Activated CD8-positive, alpha-beta memory T cell treated with anti-CD3 and anti-CD28 coated beads for 1 hour (primary cell): Measurements from ENCODE around the gene IFIT1.
"Not testable (repeated sequence)": the region's sequence is repeated elsewhere in the genome, so short reads cannot be mapped to it uniquely, and the experiment has no call there.

Source experiments
- DNase-seq, 2 donors: peaks; one replicate each; pipeline ENCODE4 v3.0.0-alpha.2; 2020; ENCODE audit warnings: low read depth in 1 of 2; ENCODE audit errors: extremely low read depth in 1 of 2

The IFIT1 gene

DNA sequence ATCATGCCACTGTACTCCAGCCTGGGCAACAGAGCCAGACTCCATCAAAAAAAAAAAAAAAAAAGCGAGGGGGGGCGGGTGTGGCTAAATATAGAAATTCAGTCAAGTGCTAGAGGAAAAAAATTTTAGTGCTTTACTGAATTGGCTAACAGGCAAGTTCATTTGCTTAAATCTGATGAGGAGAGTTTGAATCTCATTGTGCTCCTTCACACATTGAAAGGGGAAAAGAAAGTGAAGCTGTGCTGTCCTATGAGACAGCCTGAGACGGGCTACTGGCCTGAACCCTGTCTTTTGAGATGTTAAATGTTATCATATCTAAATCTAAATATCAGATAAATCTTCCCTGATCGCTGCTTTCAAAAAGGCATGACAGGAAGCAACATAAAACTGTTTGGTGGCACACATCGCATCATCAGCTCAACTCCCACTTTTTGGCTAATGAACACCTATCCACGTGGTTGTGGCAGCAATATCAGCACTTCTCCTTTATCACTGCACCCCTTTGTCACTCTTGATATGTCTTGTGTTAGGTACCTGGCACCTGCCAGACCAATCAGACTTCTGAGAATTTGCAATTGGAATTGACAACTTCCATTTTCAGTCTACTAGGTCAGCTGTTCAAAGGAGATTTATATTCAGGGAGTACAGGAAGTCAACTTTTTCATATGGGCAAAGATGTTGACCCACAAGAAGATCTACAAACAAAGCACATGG is 28.5 kb upstream of the IFIT1 start:
- DNase-seq, result no peak

DNA sequence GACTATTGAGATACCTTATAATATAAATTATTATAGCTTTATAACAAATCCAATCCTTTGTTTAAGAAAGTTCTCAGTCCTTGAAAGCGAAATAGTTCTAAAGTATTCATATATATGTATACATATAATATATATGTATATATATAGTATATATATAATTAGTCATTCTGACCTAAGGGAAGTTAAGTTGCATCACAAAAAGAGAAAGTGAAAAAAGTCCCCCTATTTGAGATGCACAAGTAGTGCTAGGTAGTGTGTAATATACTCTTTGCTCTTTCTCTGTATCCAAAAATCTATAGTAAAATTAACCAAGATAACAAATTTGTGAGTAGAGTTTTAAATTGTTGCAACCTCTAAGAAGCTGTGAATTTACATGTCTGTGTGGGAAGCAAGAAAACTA is 27.9 kb upstream of the IFIT1 start:
- DNase-seq, result no peak

DNA sequence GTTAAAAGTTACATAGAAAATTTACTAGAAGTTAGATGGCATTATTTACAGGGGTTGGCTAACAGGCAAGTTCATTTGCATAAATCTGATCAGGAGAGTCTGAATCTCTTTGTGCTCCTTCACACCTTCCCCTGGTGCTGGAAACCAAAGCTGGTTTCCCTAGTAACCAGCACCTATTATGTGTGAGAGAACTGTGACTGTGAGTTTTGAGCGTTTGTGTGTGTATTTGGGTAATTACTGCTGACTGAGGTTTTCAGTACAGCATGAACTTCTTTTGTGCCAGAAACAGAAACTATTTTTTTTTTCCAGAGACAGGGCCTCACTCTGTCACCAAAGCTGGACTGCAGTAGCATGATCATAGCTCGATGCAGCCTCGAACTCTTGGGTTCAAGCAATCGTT is 24.9 kb upstream of the IFIT1 start:
- DNase-seq, result no peak

DNA sequence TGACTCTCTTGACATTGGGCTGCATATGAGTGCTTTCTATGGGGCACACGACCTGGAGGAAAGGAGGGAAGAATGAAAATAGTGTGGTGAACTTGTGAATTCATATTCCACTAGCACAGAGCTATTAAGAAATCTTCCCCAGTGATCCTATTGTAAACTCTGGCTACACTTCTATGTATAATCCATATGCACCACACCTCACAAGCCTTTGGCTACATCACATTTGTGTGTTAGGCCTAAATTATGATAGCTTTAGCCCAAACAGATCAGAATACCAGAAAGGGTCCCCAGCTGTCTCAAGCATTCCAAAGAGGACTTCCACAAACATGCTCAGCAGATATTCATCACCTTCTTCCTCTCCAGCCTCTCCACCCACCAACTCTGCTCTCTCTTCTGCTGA is 24.3 kb upstream of the IFIT1 start:
- DNase-seq, result no peak

DNA sequence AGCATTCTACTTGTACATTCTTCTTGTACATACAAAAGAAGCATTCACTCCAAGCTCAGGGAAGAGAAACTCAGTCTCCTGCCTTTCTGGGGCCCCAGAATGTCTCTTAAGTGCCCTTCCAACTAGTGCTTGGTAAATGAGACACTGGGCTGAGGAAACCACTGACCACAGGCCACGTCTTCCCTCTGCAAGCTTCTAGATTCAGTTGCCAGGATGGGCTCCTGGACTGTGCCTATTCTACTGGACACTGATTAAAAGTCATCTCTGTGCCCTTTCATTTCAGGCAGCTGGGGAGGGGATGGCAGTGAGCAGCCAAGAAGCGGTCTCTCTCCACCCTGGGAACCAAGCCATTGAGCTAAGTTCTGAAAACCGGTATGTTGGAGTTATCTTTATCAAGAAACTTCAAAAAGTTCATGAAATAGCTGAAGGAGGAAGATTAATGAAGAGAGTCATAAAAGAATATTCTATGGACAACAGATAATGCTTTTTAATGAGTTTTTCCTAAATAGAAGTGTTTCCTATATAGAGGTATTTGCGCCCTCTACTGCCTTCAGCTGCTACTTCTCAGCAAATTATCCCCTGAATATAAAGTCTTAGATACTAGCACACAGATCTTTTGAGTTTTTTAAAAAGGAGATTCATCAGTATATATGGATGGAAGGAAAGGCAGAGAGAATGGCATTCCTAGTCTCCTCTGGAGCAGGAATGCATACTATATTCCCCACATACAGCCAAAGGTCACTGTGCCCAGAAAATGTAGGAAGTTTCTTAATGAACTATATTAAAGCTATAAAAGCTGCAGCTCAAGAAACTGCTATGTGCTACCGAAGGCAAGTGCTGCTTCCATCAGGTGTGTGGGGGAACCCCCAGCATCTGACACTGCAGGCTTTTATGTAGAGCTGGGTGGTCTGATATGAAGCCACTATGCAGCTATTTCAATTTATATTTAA is 23.0 kb upstream of the IFIT1 start:
- DNase-seq, result no peak

DNA sequence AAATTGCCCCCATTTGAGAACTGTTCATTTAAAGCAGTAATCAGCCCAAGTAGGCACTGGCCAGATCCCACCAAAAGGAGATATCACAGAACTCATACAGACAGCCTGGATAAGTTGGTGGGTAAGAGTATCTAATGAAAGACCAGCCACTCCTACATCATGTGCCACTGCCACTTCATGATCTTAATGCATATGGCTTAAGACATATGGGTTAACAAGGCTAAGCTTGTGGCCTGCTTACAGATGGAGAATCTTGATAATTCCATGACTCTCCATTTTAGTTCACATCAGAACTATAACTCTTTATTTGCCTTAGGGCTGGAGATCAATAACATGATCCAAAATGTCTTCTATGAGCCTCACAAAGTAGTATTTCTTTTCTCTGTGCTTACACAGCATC is 21.3 kb upstream of the IFIT1 start:
- no peak for DNase-seq

DNA sequence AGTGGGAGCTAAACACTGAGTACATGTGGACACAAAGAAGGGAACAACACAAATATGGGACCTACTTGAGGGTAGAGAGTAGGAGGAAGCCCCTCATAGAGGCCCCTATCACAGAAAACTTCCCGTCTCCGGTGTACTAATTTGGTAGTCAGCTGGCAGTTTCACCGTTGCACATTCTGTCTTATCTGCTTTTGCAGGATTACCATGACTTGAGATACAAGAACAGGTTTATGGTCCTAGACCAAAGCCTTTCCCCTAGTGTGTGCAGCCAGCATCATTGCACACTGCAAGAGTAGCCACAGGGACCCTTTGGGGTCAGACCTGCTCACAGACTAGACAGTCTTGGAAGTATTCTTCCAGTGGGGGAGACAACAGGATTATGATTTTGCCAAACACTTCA is 20.4 kb upstream of the IFIT1 start:
- DNase-seq, result no peak

DNA sequence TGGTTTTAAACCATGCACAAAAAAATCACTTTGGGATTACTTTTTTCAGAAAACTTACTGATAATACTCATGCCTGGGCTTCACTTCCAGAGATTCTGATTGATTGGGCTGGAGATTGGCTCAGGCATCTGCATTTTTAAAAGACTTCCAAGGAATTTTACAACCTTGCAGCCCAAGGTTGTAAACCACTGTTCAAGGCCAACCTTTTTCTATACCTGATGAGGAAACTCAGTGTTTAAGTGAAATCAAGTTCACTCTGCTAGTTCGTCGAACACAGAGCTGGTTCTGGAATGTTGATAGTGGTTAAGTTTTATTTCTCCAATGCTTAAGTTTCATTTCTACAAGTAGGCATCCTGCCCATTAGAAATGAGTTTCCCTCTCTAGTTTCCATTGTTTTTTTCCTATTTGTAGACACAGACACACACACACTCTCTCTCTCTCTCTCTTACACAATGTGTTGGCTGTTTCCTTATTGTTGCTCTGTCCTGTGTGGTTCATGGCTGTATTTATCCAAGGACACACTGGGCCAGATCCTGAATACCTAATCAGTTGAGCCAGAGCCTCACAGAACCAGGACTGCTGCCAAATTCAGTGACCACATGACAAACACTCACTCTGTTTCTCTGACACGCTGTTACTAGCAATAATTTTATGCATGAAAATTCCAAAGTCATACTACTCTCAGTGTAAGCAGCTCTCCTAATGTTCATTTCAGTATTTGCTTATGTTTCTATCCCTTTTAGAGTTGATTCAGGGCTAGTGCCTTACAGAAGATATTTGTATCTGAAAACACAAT is 18.3 kb upstream of the IFIT1 start:
- DNase-seq, result no peak

DNA sequence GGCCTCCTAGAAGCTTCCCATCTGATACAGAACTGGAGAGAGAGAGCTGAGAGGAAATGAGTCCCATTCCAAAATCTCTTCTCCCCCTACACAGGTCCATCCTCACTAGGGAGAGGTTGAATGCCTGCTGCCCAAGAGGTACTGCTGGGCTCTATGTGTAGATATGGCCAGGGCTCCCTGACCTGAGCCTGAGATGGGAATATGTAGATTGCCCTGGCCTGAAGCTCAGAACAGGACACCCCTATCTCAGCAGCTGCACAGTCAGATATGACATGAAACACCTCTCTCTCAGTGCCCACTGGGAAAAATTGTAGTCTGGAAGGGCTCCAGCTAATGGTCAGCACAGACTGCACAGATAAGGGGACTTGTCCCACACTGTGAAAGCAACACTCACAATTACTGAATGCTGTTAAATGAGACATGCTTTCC is 17.7 kb upstream of the IFIT1 start:
- DNase-seq, result no peak

DNA sequence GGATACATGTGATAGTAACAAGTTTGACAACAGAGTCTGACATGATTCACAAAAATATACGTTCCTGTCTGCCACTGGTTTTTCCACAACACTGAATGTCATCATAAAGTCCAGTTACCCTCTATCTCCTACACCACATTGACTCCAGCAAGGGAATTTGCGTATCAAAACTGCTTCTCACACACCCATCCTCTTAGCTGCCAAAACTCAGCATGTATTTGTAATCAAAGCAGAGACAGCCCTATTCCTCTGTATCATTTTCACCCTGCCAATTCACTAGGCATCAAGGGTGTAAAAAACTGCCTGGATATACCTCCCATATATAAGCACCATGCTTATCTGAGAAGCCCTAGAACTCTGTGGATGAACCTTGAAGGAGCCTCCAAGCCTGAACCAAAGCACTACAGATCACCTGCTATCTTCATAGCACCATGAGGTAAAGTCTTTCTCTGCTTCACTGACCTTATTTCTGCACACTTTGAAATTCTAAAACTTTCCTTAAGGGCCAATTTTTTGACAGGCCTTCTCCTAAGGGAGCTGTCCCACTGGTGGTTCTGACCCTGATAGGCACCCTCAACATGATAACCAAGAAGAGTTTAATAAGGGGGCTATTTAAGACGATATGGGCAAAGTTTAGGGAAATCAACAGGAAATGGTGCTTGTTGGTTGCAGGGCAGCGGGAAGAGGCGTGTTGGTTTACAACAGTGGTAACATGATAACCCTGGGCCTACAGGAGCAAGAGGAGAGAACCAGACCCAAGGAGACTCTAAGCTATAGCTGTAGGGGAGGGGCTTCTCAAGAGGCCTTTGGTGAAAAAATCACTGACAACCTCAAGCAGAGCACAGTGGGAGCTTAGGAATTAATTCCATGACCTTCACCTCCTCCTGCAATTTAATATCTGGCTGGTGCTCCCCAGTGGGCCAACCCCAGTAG is 14.5 kb upstream of the IFIT1 start, which contains the start of gene IFIT1B:
TSS of gene IFIT1B (plus strand) at position 352 of the 933 bp plus-strand sequence. CDS start at position 432, 80 bp downstream.
- DNase-seq, result no peak

DNA sequence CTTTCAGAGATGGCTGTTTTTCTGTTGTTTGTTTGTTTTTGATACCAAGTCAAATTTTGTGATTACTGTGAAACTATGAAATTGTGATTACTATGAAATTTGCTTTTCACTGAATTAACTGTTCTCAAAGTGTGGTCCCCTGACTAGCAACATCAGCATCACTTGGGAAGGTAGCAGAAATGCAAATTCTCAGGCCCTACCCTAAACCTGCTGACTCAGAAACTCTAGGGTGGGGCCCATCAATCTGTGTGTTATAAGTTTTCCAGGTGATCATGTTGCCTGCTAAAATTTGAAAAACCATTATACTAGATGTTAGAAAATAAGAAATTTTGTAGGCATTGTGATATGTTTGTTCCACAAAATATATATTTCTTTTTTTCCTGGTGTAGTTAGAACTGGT is 13.3 kb upstream of the IFIT1 start:
- no peak for DNase-seq

DNA sequence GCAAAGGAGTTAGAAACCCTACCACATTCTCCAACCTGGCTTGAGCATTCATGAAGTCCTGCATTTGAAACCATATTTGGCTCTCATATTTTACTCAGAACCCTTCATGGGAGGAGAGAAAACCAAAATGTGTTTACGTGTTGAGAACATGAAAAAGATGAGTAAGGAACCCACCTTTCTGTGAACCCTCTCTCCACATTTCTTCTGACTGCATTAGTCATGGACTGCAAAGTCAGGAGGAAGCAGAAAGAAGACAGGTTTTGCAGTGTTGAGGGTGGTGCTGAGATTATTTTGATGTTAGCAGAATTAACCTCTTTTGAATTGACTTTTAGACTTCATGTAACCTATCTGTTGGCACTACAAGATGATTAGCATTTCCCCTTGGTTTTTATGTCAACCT is 9.7 kb upstream of the IFIT1 start:
- DNase-seq, result no peak

DNA sequence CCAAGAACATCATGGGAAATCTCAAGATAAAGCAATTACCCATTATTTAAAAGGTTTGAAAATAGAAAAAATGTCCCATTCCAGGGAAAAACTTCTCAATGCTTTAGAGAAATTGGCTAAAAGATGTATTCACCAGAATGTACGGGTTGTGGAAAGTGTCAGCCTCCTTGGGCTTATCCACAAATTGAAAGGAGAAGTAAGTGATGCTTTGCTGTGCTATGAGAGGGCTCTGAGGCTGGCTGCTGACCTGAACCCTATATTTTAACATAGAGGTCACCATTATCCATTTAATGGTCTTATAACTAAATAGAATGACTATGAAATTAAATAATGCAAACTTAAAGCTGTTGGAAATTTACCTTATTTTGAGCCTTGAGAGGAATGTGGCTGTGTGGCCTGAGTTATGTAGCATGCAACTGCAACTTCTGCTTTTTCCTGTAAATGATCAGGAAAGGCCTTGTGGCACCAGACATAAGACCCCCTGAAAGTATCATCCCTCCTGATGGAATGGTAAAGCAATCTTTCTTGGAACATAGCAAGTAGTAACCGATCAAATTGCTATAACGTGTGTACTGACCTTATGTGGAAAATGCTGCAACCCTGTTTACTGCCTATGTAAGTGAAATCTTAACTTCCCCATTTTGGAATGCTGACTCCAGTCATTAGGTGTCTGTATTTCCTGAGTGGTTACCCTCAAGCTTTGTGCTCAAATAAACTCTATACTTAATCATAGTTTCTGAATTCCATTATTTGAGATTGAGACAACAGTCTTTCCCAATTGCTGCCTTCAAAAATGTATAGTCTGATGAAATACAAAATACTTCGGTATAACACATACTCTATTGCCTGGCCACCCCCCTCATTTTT is 7.7 kb upstream of the IFIT1 start:
- no peak for DNase-seq

DNA sequence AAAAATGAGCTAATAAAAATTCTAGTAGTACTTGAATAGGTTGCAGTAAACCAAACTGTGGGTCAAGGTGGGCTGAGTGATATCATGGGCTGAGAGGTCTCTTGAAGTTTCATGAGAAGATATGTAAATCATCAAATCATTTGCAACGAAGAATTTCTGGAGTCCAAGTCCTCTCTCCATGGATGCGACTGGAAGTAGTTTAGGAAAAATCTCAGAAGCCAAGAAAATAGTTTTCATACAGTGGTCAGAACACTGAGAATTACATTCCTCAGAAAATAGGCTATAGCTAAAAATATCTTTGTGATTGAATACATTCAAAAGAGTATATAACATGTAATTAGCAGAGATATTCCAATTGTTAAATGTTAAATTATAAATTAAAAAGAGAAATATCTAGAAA is 3.6 kb upstream of the IFIT1 start:
- no peak for DNase-seq

DNA sequence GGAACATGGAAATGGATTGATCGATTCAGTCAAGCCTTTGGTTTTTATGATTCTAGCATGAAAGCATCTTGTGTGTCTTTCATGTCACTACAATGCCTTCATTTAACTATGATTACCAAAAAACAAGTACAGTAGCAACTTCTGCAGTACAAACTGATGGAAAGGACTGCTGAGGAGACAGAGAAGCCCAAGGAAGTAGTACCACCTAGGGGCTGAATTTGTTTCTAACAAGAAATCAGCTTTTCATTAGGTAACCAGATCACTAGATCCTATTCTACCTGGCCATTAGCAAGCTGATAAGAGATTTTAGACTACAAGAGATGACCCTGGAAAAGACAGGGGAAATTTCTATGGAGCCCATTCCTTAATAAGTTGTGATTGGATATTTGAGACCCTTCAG is 3.2 kb upstream of the IFIT1 start:
- no peak for DNase-seq

DNA sequence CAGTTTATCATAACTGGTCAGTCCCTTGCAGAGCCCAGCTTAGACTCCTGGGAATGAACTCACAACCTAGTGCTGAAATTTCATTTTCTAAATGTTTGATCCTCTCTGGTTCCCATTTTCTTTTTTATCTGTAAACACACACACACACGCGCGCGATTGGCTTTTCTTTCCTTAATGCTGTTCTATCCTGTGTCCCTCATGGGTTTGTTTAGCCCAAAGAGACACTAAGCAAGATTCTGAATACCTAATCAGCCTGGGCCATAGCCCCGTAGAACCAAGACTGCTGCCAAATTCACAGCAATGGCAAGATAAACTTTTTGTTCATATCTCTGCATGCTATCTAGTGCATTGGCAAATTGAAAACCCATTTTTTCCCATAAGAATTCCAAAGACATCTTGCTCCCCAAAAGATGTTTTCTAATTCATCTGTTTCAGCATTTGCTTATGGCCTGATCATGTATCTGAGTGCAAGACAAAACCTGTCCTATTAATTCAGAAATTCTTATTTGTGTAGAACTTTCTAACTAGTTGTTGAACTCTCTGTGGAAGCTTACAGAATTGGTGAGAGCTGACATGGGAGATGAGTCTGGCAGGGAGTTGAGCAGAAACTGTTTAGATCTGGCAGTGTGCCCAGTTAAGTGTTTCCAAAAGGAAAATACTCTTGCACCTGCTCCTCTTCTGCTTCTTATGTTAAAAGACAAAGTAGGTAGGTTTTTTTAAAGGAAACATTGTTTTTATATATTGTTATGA is 1.8 kb upstream of the IFIT1 start:
- DNase-seq, result no peak

DNA sequence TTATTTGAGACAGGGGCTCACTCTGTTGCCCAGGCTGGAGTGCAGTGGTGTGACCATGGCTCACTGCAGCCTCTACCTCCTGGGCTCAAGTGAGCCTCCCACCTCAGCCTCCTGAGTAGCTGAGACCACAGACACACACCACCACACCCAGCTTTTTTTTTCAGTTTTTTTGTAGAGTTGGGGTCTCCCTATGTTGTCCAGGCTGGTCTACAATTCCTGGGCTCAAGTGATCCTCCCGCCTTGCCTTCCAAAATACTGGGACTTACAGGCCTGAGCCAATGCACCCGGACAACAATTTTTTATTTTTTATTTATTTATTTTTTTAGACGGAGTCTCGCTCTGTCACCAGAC is 1.2 kb upstream of the IFIT1 start:
- not testable (repeated sequence) for DNase-seq

DNA sequence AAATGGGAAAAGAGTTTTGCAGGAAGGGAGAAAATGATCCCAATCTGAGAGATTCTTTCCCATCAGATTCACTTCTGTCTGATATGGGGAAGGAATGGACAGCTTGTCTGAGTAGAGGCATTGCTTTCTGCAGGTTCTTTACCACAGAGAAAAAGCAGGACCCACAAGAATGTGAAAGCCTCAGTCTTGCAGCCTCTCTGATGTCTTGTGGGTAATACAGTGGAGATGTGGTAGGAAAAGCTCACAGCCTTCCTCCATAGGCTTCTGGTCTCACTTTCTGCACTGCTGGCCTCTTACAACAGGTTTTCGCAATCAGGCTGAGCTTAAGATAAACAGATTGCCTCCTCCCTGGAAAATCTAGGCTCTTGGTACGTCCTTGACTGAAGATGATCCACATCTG is 551 bp downstream of the IFIT1 start:
- DNase-seq, result no peak

DNA sequence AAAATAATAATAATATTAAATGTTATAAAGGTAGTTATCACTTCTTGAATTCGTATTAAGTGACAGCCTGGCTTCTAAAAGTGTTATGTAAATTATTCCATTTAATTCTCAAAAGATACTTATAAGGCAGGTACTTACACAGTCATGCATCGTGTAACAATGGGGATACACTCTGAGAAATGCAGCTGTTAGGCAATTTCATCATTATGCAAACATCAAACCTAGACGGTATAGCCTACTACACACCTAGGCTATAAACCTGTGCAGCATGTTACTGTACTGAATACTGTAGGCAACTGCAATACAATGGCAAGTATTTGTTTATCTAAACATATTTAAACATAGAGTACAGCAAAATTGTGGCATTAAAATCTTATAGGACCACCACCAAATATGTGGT is 1.5 kb downstream of the IFIT1 start:
- no peak for DNase-seq
